SU-DHL-6 (cell line): ENCODE results near the gene ARHGAP21.

ENCODE experiments used
- H2AFZ ChIP-seq: fragments of 200-600 bp; sonication (generic); 2 replicates; pipeline ENCODE4 v1.6.1; 2014; ENCODE audit warnings: low read depth, mild to moderate bottlenecking, moderate library complexity, mixed read lengths, antibody characterized with exemption, low read length; ENCODE audit not compliant: severe bottlenecking
- H3F3A ChIP-seq: fragments of 200-600 bp; shearing (Covaris generic); 2 replicates; pipeline ENCODE4 v1.6.0; 2016; ENCODE audit warnings: antibody characterized with exemption, mild to moderate bottlenecking; ENCODE audit not compliant: insufficient read depth
- H3K27ac ChIP-seq: fragments of 200-600 bp; sonication (generic); 2 replicates; pipeline ENCODE4 v1.5.1; 2016; ENCODE audit warnings: low read depth, mild to moderate bottlenecking, low read length, moderate library complexity, mixed read lengths
- H3K27me3 ChIP-seq: fragments of 200-600 bp; sonication (generic), shearing (Covaris generic); 2 replicates; pipeline ENCODE4 v1.6.0; 2014; ENCODE audit warnings: mild to moderate bottlenecking, low read length
- H3K36me3 ChIP-seq: fragments of 200-600 bp; sonication (generic); 2 replicates; pipeline ENCODE4 v1.6.1; 2014; ENCODE audit warnings: mild to moderate bottlenecking, low read length, mixed read lengths
- H3K4me2 ChIP-seq: fragments of 300-600, 200-600 bp; shearing (Covaris generic), sonication (generic); 2 replicates; pipeline ENCODE4 v1.6.0; 2014; ENCODE audit warnings: low read length, low read depth, mild to moderate bottlenecking; ENCODE audit not compliant: poor library complexity, severe bottlenecking
- H3K4me3 ChIP-seq: fragments of 200-600 bp; sonication (generic); 2 replicates; pipeline ENCODE4 v1.5.1; 2014; ENCODE audit warnings: antibody characterized with exemption, low read length, mild to moderate bottlenecking, mixed read lengths; ENCODE audit not compliant: insufficient read depth, poor library complexity, severe bottlenecking
- H3K79me2 ChIP-seq: fragments of 200-600 bp; sonication (generic); 2 replicates; pipeline ENCODE4 v1.6.1; 2014; ENCODE audit warnings: mild to moderate bottlenecking, low read length, moderate library complexity; ENCODE audit not compliant: insufficient read depth
- H3K9ac ChIP-seq: fragments of 200-600 bp; sonication (generic); 2 replicates; pipeline ENCODE4 v1.7.0; 2014; ENCODE audit warnings: mild to moderate bottlenecking, low read length
- H3K9me2 ChIP-seq: fragments of 200-600 bp; sonication (generic); replicated peaks from 2 replicates; pipeline ENCODE4 v1.6.1; 2014; ENCODE audit warnings: low read length; ENCODE audit not compliant: insufficient read depth
- H3K9me3 ChIP-seq: fragments of 200-600 bp; sonication (generic); 2 replicates; pipeline ENCODE4 v1.6.1; 2014; ENCODE audit warnings: low read length, mixed read lengths; ENCODE audit not compliant: insufficient read depth
- H4K20me1 ChIP-seq: fragments of 200-600 bp; sonication (generic); 2 replicates; pipeline ENCODE4 v1.6.1; 2014; ENCODE audit warnings: low read depth, mild to moderate bottlenecking, antibody characterized with exemption, low read length, moderate library complexity, mixed read lengths
- EZH2phosphoT487 ChIP-seq: fragments of 200-600 bp; sonication (generic), shearing (Covaris generic); conservative IDR thresholded peaks from 2 replicates; pipeline ENCODE4 v1.6.1; 2018; ENCODE audit warnings: mild to moderate bottlenecking, antibody characterized with exemption, low read length, moderate library complexity, mixed read lengths
- TF ChIP-seq, protein P1 (sequence below): fragments of 200-600 bp; sonication (generic); IDR thresholded peaks from one replicate; pipeline ENCODE4 v1.5.1; 2017; ENCODE audit warnings: antibody characterized with exemption, mild to moderate bottlenecking, low read length, moderate library complexity; ENCODE audit not compliant: insufficient read depth, poor library complexity, severe bottlenecking

ARHGAP21 gene

GRCh38 chr10:24553051-24553612 is 170.6 kb downstream of the ARHGAP21 start:
- Histone ChIP-seq H3F3A (no peaks in the 10 kb centered on the region), H3K9me2 (no peaks in the 10 kb centered on the region), H3K4me2 (no peak overlapping the region), H3K9ac (no peak overlapping the region), H3K4me3 (no peak overlapping the region), H4K20me1 (no peaks in the 10 kb centered on the region), H3K36me3 (no peaks in the 10 kb centered on the region), H3K9me3 (no peaks in the 10 kb centered on the region), H3K27ac (no peak overlapping the region), H2AFZ (no peak overlapping the region), H3K79me2 (no peaks in the 10 kb centered on the region), H3K27me3 (no peaks in the 10 kb centered on the region)
- TF ChIP-seq, protein P1, sequence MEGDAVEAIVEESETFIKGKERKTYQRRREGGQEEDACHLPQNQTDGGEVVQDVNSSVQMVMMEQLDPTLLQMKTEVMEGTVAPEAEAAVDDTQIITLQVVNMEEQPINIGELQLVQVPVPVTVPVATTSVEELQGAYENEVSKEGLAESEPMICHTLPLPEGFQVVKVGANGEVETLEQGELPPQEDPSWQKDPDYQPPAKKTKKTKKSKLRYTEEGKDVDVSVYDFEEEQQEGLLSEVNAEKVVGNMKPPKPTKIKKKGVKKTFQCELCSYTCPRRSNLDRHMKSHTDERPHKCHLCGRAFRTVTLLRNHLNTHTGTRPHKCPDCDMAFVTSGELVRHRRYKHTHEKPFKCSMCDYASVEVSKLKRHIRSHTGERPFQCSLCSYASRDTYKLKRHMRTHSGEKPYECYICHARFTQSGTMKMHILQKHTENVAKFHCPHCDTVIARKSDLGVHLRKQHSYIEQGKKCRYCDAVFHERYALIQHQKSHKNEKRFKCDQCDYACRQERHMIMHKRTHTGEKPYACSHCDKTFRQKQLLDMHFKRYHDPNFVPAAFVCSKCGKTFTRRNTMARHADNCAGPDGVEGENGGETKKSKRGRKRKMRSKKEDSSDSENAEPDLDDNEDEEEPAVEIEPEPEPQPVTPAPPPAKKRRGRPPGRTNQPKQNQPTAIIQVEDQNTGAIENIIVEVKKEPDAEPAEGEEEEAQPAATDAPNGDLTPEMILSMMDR: no peak
- TF ChIP-seq EZH2phosphoT487: no peak

DNA sequence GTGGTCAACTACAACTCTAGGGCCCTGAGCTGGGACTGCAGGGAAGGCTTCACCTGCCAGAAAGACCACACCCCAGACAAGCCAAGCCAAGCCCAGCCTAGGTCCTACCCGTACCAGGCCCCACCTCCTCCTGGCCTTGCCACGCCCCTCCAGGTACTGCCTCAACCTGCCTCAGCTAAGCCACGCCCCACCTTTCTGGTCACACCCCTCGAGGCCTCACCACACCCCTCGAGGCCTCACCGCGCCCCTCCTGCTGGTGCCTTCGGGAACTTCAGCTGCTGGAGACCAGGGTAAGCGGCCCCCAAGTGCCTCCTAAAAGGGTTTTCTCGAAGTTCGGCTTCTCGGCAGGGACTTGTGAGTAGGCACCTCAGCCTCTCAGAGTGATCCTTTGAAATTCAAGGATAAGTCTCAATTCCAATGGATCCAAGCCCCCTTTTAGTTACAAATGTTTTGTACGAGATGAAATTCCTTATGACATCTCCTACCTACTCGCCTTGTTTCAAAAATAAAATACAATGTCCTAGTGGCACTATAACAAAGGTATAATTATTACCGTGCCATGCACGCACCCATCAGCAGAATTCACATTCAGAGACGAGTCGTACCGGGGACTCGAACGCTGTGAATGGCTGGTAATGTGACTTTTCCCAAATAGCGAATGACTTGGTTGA is 171.2 kb downstream of the ARHGAP21 start:
- no peak overlapping the region for H3K27ac ChIP-seq
- no peaks in the 10 kb centered on the region for H4K20me1 ChIP-seq
- no peak overlapping the region for H3K4me3 ChIP-seq
- H3K27me3 ChIP-seq: no peaks in the 10 kb centered on the region
- H3K36me3 ChIP-seq: no peaks in the 10 kb centered on the region
- no peaks in the 10 kb centered on the region for H3F3A ChIP-seq
- H3K4me2 ChIP-seq: no peak overlapping the region
- H3K79me2 ChIP-seq: no peaks in the 10 kb centered on the region
- H3K9me2 ChIP-seq: no peaks in the 10 kb centered on the region
- no peak for TF ChIP-seq EZH2phosphoT487
- TF ChIP-seq, protein P1: no peak
- H3K9me3 ChIP-seq: no peaks in the 10 kb centered on the region
- H2AFZ ChIP-seq: no peak overlapping the region
- H3K9ac ChIP-seq: no peak overlapping the region

DNA sequence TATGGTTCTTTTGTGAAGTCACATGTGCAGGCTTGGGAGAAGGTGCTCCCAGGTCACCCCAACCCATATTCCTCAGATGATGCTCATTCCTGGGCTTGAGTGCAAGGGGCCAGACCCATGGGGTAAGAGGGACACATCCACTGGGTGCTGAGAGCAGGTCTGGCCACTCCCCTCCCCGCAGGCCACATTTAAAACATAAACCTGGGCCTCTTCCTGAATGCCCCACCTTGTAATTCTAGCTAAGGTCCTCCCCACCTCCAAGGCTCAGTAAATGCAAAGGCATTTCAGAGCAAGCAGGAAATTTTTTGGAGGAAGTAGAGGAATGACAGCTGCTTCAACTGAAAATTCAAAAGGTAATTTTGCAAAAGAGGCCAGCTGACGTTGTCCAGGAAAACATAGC is 172.5 kb downstream of the ARHGAP21 start:
- no peaks in the 10 kb centered on the region for H3K36me3 ChIP-seq
- no peak overlapping the region for H3K9ac ChIP-seq
- H3K4me3 ChIP-seq: no peak overlapping the region
- H3K79me2 ChIP-seq: no peaks in the 10 kb centered on the region
- H4K20me1 ChIP-seq: no peaks in the 10 kb centered on the region
- H3K4me2 ChIP-seq: no peak overlapping the region
- no peaks in the 10 kb centered on the region for H3K9me3 ChIP-seq
- no peak overlapping the region for H3K27ac ChIP-seq
- H3K27me3 ChIP-seq: no peaks in the 10 kb centered on the region
- H3F3A ChIP-seq: no peaks in the 10 kb centered on the region
- TF ChIP-seq, protein P1: no peak
- no peaks in the 10 kb centered on the region for H3K9me2 ChIP-seq
- H2AFZ ChIP-seq: no peak overlapping the region
